Endothelial cell of umbilical vein (primary cell): Measurements from ENCODE around the gene RBM44.

Source experiments
- CTCF ChIP-seq, 2 donors: IDR thresholded peaks; 1 replicate in 1 of 2; 2 replicates in 1 of 2; pipeline ENCODE4 v1.5.1; 2011; ENCODE audit warnings: low read length in 2 of 2, mild to moderate bottlenecking in 2 of 2, moderate library complexity in 2 of 2, control low read depth in 1 of 2, inconsistent platforms in 1 of 2, low read depth in 1 of 2; ENCODE audit not compliant: insufficient read depth in 1 of 2; ENCODE audit errors: extremely low read depth in 1 of 2
- EZH2 ChIP-seq: IDR thresholded peaks from 2 replicates; pipeline ENCODE4 v1.6.1; 2012; ENCODE audit warnings: borderline replicate concordance, low read depth, mild to moderate bottlenecking, moderate library complexity, low read length, inconsistent platforms; ENCODE audit not compliant: severe bottlenecking
- FOS ChIP-seq: IDR thresholded peaks from 2 replicates; pipeline ENCODE4 v1.6.1; 2011; ENCODE audit warnings: mild to moderate bottlenecking, low read length, moderate library complexity, borderline replicate concordance; ENCODE audit not compliant: insufficient read depth
- JUN ChIP-seq: IDR thresholded peaks from 2 replicates; pipeline ENCODE4 v1.6.1; 2011; ENCODE audit warnings: borderline replicate concordance, low read depth; ENCODE audit not compliant: insufficient read length, insufficient read depth
- MYC ChIP-seq: IDR thresholded peaks from one replicate; pipeline ENCODE4 v1.6.1; 2011; ENCODE audit warnings: mild to moderate bottlenecking, low read depth, low read length
- POLR2A ChIP-seq: IDR thresholded peaks from 2 replicates; pipeline ENCODE4 v1.6.1; 2012; ENCODE audit warnings: low read depth, mild to moderate bottlenecking, control low read depth, low read length
- TF ChIP-seq, protein P1 (sequence below): IDR thresholded peaks from 2 replicates; pipeline ENCODE4 v1.6.1; 2011; ENCODE audit not compliant: insufficient read depth, insufficient read length

DNA sequence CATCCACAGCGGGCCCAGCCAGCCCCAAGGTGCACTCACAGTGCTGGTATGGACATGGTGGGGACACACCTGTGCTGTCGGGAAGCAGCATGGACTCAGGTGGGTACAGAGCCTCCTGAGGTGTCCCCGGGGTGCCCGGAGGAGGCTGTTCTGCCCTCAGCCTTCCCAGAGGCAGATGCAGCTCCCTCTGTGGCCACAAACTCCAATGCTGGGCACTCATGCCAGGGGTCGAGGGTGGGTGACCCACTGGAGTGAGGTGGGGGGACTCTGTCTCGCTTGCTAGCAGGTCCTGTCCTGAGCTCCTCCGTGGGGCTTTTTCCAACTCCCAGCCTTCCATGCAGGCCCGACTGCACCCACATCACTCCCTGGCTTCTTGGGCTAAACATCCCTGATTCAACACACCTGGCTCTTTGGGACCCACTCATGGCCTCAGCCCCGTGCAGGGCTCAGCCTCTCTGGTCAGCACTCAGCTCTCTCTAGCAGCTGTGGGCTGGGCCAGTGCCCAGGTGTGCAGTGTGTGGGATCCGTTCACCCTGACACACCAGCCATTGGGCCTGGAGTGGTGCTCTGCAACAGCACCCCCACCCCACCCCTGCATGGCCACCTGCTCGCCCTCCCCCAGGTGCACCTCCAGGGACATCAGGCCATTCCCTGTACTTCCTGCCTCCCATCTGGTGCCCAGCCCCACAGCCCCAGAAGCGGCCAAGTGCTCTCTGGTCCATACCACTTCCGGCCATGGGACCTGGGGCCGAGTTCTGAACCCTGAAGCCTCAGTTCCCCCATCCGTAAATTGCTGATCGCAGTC, 76.9 kb downstream of the RBM44 start:
- TF ChIP-seq POLR2A, result no peak
- no peak for TF ChIP-seq JUN
- no peak for TF ChIP-seq EZH2
- TF ChIP-seq CTCF (IDR thresholded peaks at IDR 0.05; ENCODE audit: extremely low read depth in 1 of 2, insufficient read depth in 1 of 2, low read depth in 1 of 2, low read length in 2 of 2), result no peak
- TF ChIP-seq FOS, result no peak
- TF ChIP-seq, protein P1, sequence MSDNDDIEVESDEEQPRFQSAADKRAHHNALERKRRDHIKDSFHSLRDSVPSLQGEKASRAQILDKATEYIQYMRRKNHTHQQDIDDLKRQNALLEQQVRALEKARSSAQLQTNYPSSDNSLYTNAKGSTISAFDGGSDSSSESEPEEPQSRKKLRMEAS, result no peak
- TF ChIP-seq MYC, result no peak
